ENCODE data around the gene ITGA8.

GRCh38 chr10:15690031-15690430, 29.7 kb downstream of the ITGA8 start:
- TF ChIP-seq CTCF (IDR thresholded peaks at IDR 0.05), result no peak
- TF ChIP-seq POLR2A (IDR thresholded peaks at IDR 0.05), result no peak

All from heart left ventricle (tissue), 13 donors.